Body of pancreas (tissue), 4 donors: Measurements from ENCODE around the gene ATXN1. TPM values are rescaled to one million over a fixed set of nuclear protein-coding genes. Genes with fewer than 3 reads are reported as not detected.

Source experiments
- ATAC-seq: fragments of 150-250 bp; one replicate; pipeline ENCODE4 v1.9.1; 2016
- DNase-seq, 4 donors: peaks; one replicate each; pipeline ENCODE4 v3.0.0-alpha.2; 2019
- H3K27ac ChIP-seq, 4 donors: fragments of 200-600 bp; sonication (generic); 1 replicate in 3 of 4; 2 replicates in 1 of 4; pipeline versions ENCODE4 v1.5.1 to v1.6.1; 2016 to 2019; ENCODE audit warnings: mild to moderate bottlenecking in 1 of 4, mixed read lengths in 1 of 4, moderate library complexity in 1 of 4
- H3K27me3 ChIP-seq, 2 donors: fragments of 200-600 bp; sonication (generic); one replicate each; pipeline ENCODE4 v1.6.0; 2016; ENCODE audit warnings: mild to moderate bottlenecking in 1 of 2
- H3K36me3 ChIP-seq, 2 donors: fragments of 200-600 bp; sonication (generic); replicated peaks in 1 of 2; 2 replicates each; pipeline ENCODE4 v1.5.1; 2016; ENCODE audit warnings: low read depth in 2 of 2; ENCODE audit not compliant: insufficient read depth in 1 of 2
- H3K4me1 ChIP-seq: fragments of 200-600 bp; sonication (generic); one replicate; pipeline ENCODE4 v1.6.0; 2016
- H3K4me3 ChIP-seq, 2 donors: fragments of 200-600 bp; sonication (generic); 1 replicate in 1 of 2; 2 replicates in 1 of 2; pipeline ENCODE4 v1.5.1; 2016 to 2019
- H3K9me3 ChIP-seq, 3 donors: fragments of 200-600 bp; sonication (generic); 1 replicate in 2 of 3; 2 replicates in 1 of 3; pipeline ENCODE4 v1.5.1; 2016
- POLR2A ChIP-seq, 3 donors: fragments of 450-650 bp; IDR thresholded peaks; one replicate each; pipeline ENCODE4 v1.6.1; 2016; ENCODE audit warnings: antibody characterized with exemption in 3 of 3, mild to moderate bottlenecking in 2 of 3
- WGBS, 2 donors: methylation state at CpG; one replicate each; pipeline ENCODE4 v1.1.5; 2017; 5-methylcytosine and 5-hydroxymethylcytosine counted together
- intact Hi-C: fragments of 100-400 bp; cut with DNase I; formaldehyde crosslinking; loops from one replicate; pipeline ENCODE4 v1.15.1; 2023
- total RNA-seq, 2 donors: library from RNA; depleted of rRNA; stranded (reverse); fragments of >200 nt; gene quantifications; one replicate each; pipeline ENCODE4 v1.1.0, GENCODE V29; 2016
- TF ChIP-seq, protein P1 (sequence below), 7 experiments: fragments of 450-650 bp in 4 of 7; fragments of 200-600 bp in 3 of 7; sonication (generic) in 3 of 7; IDR thresholded peaks; one replicate each; pipeline ENCODE4 v1.5.1; 2016 to 2019; ENCODE audit warnings: antibody characterized with exemption in 7 of 7

Gene ATXN1
- total RNA-seq, 2 donors from 2014 or later: 24.6 to 24.7 TPM

GRCh38 chr6:16345449-16346330 lies 415.6 kb downstream of the ATXN1 start:
- H3K9me3 ChIP-seq: no peaks in the 10 kb centered on the region
- DNase-seq: no peak
- intact Hi-C loops: no loop called here
- no peak for TF ChIP-seq POLR2A (IDR thresholded peaks at IDR 0.05)
- TF ChIP-seq, protein P1, sequence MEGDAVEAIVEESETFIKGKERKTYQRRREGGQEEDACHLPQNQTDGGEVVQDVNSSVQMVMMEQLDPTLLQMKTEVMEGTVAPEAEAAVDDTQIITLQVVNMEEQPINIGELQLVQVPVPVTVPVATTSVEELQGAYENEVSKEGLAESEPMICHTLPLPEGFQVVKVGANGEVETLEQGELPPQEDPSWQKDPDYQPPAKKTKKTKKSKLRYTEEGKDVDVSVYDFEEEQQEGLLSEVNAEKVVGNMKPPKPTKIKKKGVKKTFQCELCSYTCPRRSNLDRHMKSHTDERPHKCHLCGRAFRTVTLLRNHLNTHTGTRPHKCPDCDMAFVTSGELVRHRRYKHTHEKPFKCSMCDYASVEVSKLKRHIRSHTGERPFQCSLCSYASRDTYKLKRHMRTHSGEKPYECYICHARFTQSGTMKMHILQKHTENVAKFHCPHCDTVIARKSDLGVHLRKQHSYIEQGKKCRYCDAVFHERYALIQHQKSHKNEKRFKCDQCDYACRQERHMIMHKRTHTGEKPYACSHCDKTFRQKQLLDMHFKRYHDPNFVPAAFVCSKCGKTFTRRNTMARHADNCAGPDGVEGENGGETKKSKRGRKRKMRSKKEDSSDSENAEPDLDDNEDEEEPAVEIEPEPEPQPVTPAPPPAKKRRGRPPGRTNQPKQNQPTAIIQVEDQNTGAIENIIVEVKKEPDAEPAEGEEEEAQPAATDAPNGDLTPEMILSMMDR (IDR thresholded peaks at IDR 0.05): no peak
- peaks cover 4% of the 10 kb centered on the region for H3K4me1 ChIP-seq
- ATAC-seq: peak; percentile 38
- WGBS, 2 donors: 76 to 77% methylated on average over 16 of the region's 16 CpGs
- H3K27me3 ChIP-seq: no peaks in the 10 kb centered on the region
- H3K4me3 ChIP-seq: no peak overlapping the region
- H3K27ac ChIP-seq: peak overlapping the region in 1 of 4 donors; percentile 2
- H3K36me3 ChIP-seq: no peaks in the 10 kb centered on the region

DNA sequence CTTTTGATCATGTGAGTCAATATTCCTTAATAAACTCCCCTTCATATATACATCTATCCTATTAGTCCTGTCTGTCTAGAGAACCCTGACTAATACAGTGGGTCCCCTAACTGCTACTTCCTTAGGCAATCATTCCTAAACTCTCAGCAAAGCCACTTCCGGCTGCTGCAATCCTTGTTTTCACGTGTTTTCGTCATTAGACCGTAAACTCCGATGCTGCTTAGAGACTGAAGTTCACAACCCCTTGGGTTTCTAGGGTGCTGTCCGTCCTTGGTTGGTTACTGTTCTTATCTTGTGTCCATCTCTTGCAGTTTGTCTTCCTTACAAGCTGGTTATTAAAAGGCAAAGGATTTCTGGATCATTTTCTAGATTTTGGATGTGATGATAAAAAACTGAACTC lies 416.5 kb downstream of the ATXN1 start:
- ATAC-seq (no peak), DNase-seq (no peak)
- no peak overlapping the region for H3K4me3 ChIP-seq
- H3K27ac ChIP-seq: no peak overlapping the region
- TF ChIP-seq, protein P1 (IDR thresholded peaks at IDR 0.05): no peak
- TF ChIP-seq POLR2A (IDR thresholded peaks at IDR 0.05): no peak
- no peaks in the 10 kb centered on the region for H3K9me3 ChIP-seq
- intact Hi-C loops: no loop called here
- H3K27me3 ChIP-seq: no peaks in the 10 kb centered on the region
- no peaks in the 10 kb centered on the region for H3K36me3 ChIP-seq
- H3K4me1 ChIP-seq: peaks cover 4% of the 10 kb centered on the region
- 91 to 95% methylated on average over 6 of the region's 6 CpGs for WGBS, 2 donors

DNA sequence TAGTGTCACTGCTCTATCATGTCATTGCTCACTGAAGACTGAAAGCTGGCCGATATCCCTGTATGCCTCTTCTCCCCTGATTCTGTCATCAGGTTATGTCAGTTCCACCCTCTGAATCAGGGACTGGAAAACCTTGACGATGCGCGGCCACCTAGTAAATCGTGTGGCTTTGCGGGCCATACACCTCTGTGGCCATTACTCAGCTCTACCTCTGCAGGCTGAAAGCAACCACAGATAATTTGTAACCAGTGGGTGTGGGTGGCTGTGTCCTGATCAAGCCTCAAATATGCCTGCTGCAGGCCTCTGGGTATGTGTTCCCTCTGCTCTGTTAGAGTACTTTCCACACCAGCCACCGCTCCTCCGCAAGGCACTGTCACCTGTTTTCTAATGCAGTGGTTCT lies 417.7 kb downstream of the ATXN1 start:
- WGBS, 2 donors: 98 to 100% methylated on average over 2 to 8 of the region's 8 CpGs
- intact Hi-C loops: no loop called here
- TF ChIP-seq POLR2A (IDR thresholded peaks at IDR 0.05): no peak
- TF ChIP-seq, protein P1 (IDR thresholded peaks at IDR 0.05): no peak
- Histone ChIP-seq H3K4me1 (peaks cover 4% of the 10 kb centered on the region), H3K27ac (no peak overlapping the region), H3K9me3 (no peaks in the 10 kb centered on the region), H3K27me3 (no peaks in the 10 kb centered on the region), H3K36me3 (no peaks in the 10 kb centered on the region), H3K4me3 (no peak overlapping the region)
- DNase-seq (no peak), ATAC-seq (no peak)

GRCh38 chr6:16339265-16339587 lies 422.0 kb downstream of the ATXN1 start:
- no peak overlapping the region for H3K4me3 ChIP-seq
- 70 to 94% methylated on average over 2 to 3 of the region's 3 CpGs for WGBS, 2 donors

More at GRCh38 chr6:16339265-16339587, 422.0 kb downstream of the ATXN1 start:
- no peak for TF ChIP-seq POLR2A (IDR thresholded peaks at IDR 0.05)
- TF ChIP-seq, protein P1 (IDR thresholded peaks at IDR 0.05): no peak
- intact Hi-C loops: loop anchor here (5.0 to 10.0 kb wide), 2 partner anchors 166 to 418 kb away; no protein-coding TSS in a partner anchor
- no peak for DNase-seq
- H3K36me3 ChIP-seq: no peaks in the 10 kb centered on the region
- no peak overlapping the region for H3K27ac ChIP-seq
- H3K9me3 ChIP-seq: no peaks in the 10 kb centered on the region
- no peak for ATAC-seq
- H3K4me1 ChIP-seq: peaks cover 5% of the 10 kb centered on the region
- H3K27me3 ChIP-seq: no peaks in the 10 kb centered on the region
